HepG2 (cell line): ENCODE results near the gene TAF1B. TPM values are rescaled to one million over a fixed set of nuclear protein-coding genes. Genes with fewer than 3 reads are reported as not detected.
A peak's percentile ranks its signal among the peaks of the same experiment; 100 is the strongest.

Source experiments
- CEBPB ChIP-seq: IDR thresholded peaks from 2 replicates; pipeline ENCODE4 v1.6.1; 2011; ENCODE audit warnings: low read depth, low read length, improper control_type of control experiment, borderline replicate concordance
- NFKBIZ ChIP-seq: IDR thresholded peaks from 2 replicates; pipeline ENCODE4 v1.6.1; 2018; ENCODE audit warnings: missing genetic modification reagents, missing compliant biosample characterization
- NFYB ChIP-seq: sonication (generic); formaldehyde crosslinking; IDR thresholded peaks from 2 replicates; pipeline ENCODE4 v1.4.0; 2020; ENCODE audit warnings: missing genetic modification reagents
- ZNF235 ChIP-seq: sonication (generic); formaldehyde crosslinking; IDR thresholded peaks from 2 replicates; pipeline ENCODE4 v1.8.1; 2023; ENCODE audit warnings: mild to moderate bottlenecking, missing genetic modification reagents, borderline replicate concordance
- ZNF275 ChIP-seq: sonication (generic); formaldehyde crosslinking; IDR thresholded peaks from 2 replicates; pipeline ENCODE4 v1.8.0; 2022; ENCODE audit warnings: missing genetic modification reagents, mild to moderate bottlenecking, inconsistent platforms, borderline replicate concordance
- ZNF296 ChIP-seq: sonication (generic); formaldehyde crosslinking; conservative IDR thresholded peaks from 2 replicates; pipeline ENCODE4 v1.5.0; 2020; ENCODE audit warnings: mild to moderate bottlenecking, missing genetic modification reagents
- ZNF382 ChIP-seq: sonication (generic); formaldehyde crosslinking; IDR thresholded peaks from 2 replicates; pipeline ENCODE4 v1.5.0; 2020; ENCODE audit warnings: missing genetic modification reagents, mild to moderate bottlenecking, borderline replicate concordance
- ZNF441 ChIP-seq: sonication (generic); formaldehyde crosslinking; IDR thresholded peaks from 2 replicates; pipeline ENCODE4 v1.7.0; 2021; ENCODE audit warnings: missing genetic modification reagents, borderline replicate concordance
- ZNF607 ChIP-seq: sonication (generic); formaldehyde crosslinking; IDR thresholded peaks from 2 replicates; pipeline ENCODE4 v1.5.1; 2020; ENCODE audit warnings: missing genetic modification reagents, mild to moderate bottlenecking, borderline replicate concordance
- ZNF646 ChIP-seq: sonication (generic); formaldehyde crosslinking; IDR thresholded peaks from 2 replicates; pipeline ENCODE4 v1.9.0; 2021; ENCODE audit warnings: mild to moderate bottlenecking, missing genetic modification reagents
- ZSCAN25 ChIP-seq: sonication (generic); formaldehyde crosslinking; IDR thresholded peaks from 2 replicates; pipeline ENCODE4 v1.8.0; 2022; ENCODE audit warnings: mild to moderate bottlenecking, missing genetic modification reagents
- polyA plus RNA-seq, 8 experiments: library from polyadenylated mRNA; depleted of rRNA in 3 of 8; stranded (reverse) in 7 of 8; unstranded in 1 of 8; fragments of >200 nt; fragmentation: Illumina TruSeq in 4 of 8; extraction: Trizol in 4 of 8; gene quantifications; 2 replicates each; pipeline versions ENCODE4 v1.2.1 to v1.2.3, GENCODE V29; 2011 to 2016; ENCODE audit warnings: low read depth in 4 of 8, missing spikeins in 1 of 8, mixed read lengths in 1 of 8; ENCODE audit not compliant: insufficient read depth in 1 of 8
- total RNA-seq, 5 experiments: library from RNA; depleted of rRNA; stranded (reverse); fragments of >200 nt; fragmentation: Illumina TruSeq; extraction: Trizol; gene quantifications; 2 replicates each; pipeline ENCODE4 v1.2.3, GENCODE V29; 2016; ENCODE audit warnings: low read depth in 1 of 5
- TF ChIP-seq, protein P1 (sequence below): sonication (generic); formaldehyde crosslinking; IDR thresholded peaks from 2 replicates; pipeline ENCODE4 v1.4.0; 2020; ENCODE audit warnings: missing genetic modification reagents

The TAF1B gene
- total and polyA plus RNA-seq, 2 of the 13 experiments (the other 11 are each of a cell fraction or from before 2014, with no cell fraction given) = 13.3 to 27.7 TPM

- no peak for TF ChIP-seq ZNF275 (CRISPR knock-in tag)
- no peak for TF ChIP-seq ZSCAN25 (CRISPR knock-in tag)
- no peak for TF ChIP-seq CEBPB
- TF ChIP-seq NFKBIZ (CRISPR knock-in tag) = no peak
- peak; percentile 29; the same call in 1 of the 2 replicates for TF ChIP-seq ZNF646 (CRISPR knock-in tag)
- TF ChIP-seq ZNF607 (CRISPR knock-in tag) = peak; percentile 92; the same call in 1 of the 2 replicates
- no peak for TF ChIP-seq ZNF235 (CRISPR knock-in tag)
- peak; percentile 75; the same call in 1 of the 2 replicates for TF ChIP-seq ZNF441
- no peak for TF ChIP-seq ZNF296 (CRISPR knock-in tag)
- TF ChIP-seq, protein P1, sequence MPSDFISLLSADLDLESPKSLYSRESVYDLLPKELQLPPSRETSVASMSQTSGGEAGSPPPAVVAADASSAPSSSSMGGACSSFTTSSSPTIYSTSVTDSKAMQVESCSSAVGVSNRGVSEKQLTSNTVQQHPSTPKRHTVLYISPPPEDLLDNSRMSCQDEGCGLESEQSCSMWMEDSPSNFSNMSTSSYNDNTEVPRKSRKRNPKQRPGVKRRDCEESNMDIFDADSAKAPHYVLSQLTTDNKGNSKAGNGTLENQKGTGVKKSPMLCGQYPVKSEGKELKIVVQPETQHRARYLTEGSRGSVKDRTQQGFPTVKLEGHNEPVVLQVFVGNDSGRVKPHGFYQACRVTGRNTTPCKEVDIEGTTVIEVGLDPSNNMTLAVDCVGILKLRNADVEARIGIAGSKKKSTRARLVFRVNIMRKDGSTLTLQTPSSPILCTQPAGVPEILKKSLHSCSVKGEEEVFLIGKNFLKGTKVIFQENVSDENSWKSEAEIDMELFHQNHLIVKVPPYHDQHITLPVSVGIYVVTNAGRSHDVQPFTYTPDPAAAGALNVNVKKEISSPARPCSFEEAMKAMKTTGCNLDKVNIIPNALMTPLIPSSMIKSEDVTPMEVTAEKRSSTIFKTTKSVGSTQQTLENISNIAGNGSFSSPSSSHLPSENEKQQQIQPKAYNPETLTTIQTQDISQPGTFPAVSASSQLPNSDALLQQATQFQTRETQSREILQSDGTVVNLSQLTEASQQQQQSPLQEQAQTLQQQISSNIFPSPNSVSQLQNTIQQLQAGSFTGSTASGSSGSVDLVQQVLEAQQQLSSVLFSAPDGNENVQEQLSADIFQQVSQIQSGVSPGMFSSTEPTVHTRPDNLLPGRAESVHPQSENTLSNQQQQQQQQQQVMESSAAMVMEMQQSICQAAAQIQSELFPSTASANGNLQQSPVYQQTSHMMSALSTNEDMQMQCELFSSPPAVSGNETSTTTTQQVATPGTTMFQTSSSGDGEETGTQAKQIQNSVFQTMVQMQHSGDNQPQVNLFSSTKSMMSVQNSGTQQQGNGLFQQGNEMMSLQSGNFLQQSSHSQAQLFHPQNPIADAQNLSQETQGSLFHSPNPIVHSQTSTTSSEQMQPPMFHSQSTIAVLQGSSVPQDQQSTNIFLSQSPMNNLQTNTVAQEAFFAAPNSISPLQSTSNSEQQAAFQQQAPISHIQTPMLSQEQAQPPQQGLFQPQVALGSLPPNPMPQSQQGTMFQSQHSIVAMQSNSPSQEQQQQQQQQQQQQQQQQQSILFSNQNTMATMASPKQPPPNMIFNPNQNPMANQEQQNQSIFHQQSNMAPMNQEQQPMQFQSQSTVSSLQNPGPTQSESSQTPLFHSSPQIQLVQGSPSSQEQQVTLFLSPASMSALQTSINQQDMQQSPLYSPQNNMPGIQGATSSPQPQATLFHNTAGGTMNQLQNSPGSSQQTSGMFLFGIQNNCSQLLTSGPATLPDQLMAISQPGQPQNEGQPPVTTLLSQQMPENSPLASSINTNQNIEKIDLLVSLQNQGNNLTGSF (CRISPR knock-in tag) = no peak
- no peak for TF ChIP-seq NFYB (CRISPR knock-in tag)
- TF ChIP-seq ZNF382 = no peak
These were observed 42.1 kb upstream of the TAF1B start (continued) for GRCh38 chr2:9800975-9801726.
